ENCODE results near the gene LY6G5B. TPM values are rescaled to one million over a fixed set of nuclear protein-coding genes. Genes with fewer than 3 reads are reported as not detected.

Gene LY6G5B
- total RNA-seq, 4 donors from 2014 or later: 7.2 to 25.6 (median 19.7) TPM

- Histone ChIP-seq H3K27me3 (no peaks in the 10 kb centered on the region), H3K36me3 (peaks cover 0 to 10% (median 0%) of the 10 kb centered on the region in 3 donors), H3K27ac (no peak overlapping the region), H3K4me3 (no peak overlapping the region), H3K4me1 (peaks cover 0 to 5% (median 0%) of the 10 kb centered on the region in 4 donors), H3K9me3 (no peaks in the 10 kb centered on the region)
- no peak for TF ChIP-seq POLR2A (IDR thresholded peaks at IDR 0.05)
- TF ChIP-seq CTCF (IDR thresholded peaks at IDR 0.05): no peak
- no peak for DNase-seq
Observed at GRCh38 chr6:31722173-31722572, 52.4 kb downstream of the LY6G5B start.

Small RNA genes lying within 50 kb of the gene (small RNA-seq; reads per million reads assigned to genes)
- gene LY6G6D (0 reads per million in 2 donors), gene MIR4646 (0 to 0.47 reads per million in 2 donors), gene MIR6832 (0 reads per million in 2 donors), gene RF00019 (0 reads per million in 2 donors), gene SNORA38 (9.9 to 24.7 reads per million in 2 donors)

Other genes starting within 250 kb of the LY6G5B start
- gene MICB, start 171.8 kb upstream of the LY6G5B start, total RNA-seq: 1 to 10 TPM; 4.7 to 9.9 (median 8.0) TPM
- not detected for gene MCCD1, start 141.0 kb upstream of the LY6G5B start, total RNA-seq
- gene DDX39B, start 128.0 kb upstream of the LY6G5B start, total RNA-seq: 1,000 to 10,000 TPM in 1 of 4 donors, 100 to 1,000 TPM in 3; 161 to 1,087 (median 280) TPM
- not detected for gene ATP6V1G2, start 123.4 kb upstream of the LY6G5B start, total RNA-seq
- gene NFKBIL1, start 122.4 kb upstream of the LY6G5B start, total RNA-seq: 10 to 100 TPM; 20.0 to 34.5 (median 30.1) TPM
- not detected for gene LTA, start 97.7 kb upstream of the LY6G5B start, total RNA-seq
- gene TNF, start 94.4 kb upstream of the LY6G5B start, total RNA-seq: 1 to 10 TPM in 1 of 4 donors, under 1 TPM in 1, not detected in 2; 0.67 to 3.4 TPM
- gene LTB, start 87.6 kb upstream of the LY6G5B start, total RNA-seq: 10 to 100 TPM in 1 of 4 donors, not detected in 3; 14.9 TPM
- 10 to 100 TPM in 1 of 4 donors, 1 to 10 TPM in 1, not detected in 2; 2.5 to 11.6 TPM for gene LST1, start 83.7 kb upstream of the LY6G5B start, total RNA-seq
- not detected for gene NCR3, start 77.0 kb upstream of the LY6G5B start, total RNA-seq
- 100 to 1,000 TPM in 1 of 4 donors, 10 to 100 TPM in 1, 1 to 10 TPM in 2; 6.1 to 112 (median 11.2) TPM for gene AIF1, start 54.7 kb upstream of the LY6G5B start, total RNA-seq
- 100 to 1,000 TPM in 3 of 4 donors, 10 to 100 TPM in 1; 67.1 to 133 (median 126) TPM for gene PRRC2A, start 49.3 kb upstream of the LY6G5B start, total RNA-seq
- gene BAG6, start 17.3 kb upstream of the LY6G5B start, total RNA-seq: 100 to 1,000 TPM; 242 to 421 (median 323) TPM
- 10 to 100 TPM in 3 of 4 donors, not detected in 1; 10.0 to 34.9 (median 10.9) TPM for gene APOM, start 14.1 kb upstream of the LY6G5B start, total RNA-seq
- 10 to 100 TPM; 26.4 to 46.7 (median 37.2) TPM for gene C6orf47, start 9.2 kb upstream of the LY6G5B start, total RNA-seq
- 10 to 100 TPM; 29.4 to 63.5 (median 41.9) TPM for gene GPANK1, start 5.0 kb upstream of the LY6G5B start, total RNA-seq
- gene CSNK2B, start 3.9 kb upstream of the LY6G5B start, total RNA-seq: 100 to 1,000 TPM; 209 to 243 (median 227) TPM
- not detected for gene LY6G5C, start 11.1 kb downstream of the LY6G5B start, total RNA-seq
- 10 to 100 TPM; 44.1 to 92.6 (median 63.1) TPM for gene ABHD16A, start 33.3 kb downstream of the LY6G5B start, total RNA-seq
- gene LY6G6F, start 36.9 kb downstream of the LY6G5B start, total RNA-seq: not detected
- not detected for gene LY6G6D, start 45.4 kb downstream of the LY6G5B start, total RNA-seq
- not detected for gene LY6G6C, start 51.8 kb downstream of the LY6G5B start, total RNA-seq
- gene MPIG6B, start 53.4 kb downstream of the LY6G5B start, total RNA-seq: not detected
- gene DDAH2, start 59.3 kb downstream of the LY6G5B start, total RNA-seq: 100 to 1,000 TPM in 1 of 4 donors, 10 to 100 TPM in 3; 25.6 to 136 (median 53.3) TPM
- 100 to 1,000 TPM; 207 to 307 (median 270) TPM for gene CLIC1, start 66.6 kb downstream of the LY6G5B start, total RNA-seq
- 10 to 100 TPM; 21.4 to 72.6 (median 46.1) TPM for gene MSH5, start 70.0 kb downstream of the LY6G5B start, total RNA-seq
- gene SAPCD1, start 92.7 kb downstream of the LY6G5B start, total RNA-seq: 10 to 100 TPM in 1 of 4 donors, 1 to 10 TPM in 3; 6.6 to 10.3 (median 9.5) TPM
- gene VWA7, start 107.4 kb downstream of the LY6G5B start, total RNA-seq: 10 to 100 TPM in 3 of 4 donors, not detected in 1; 16.8 to 26.0 (median 19.7) TPM
- 10 to 100 TPM; 33.9 to 53.6 (median 44.7) TPM for gene VARS1, start 125.8 kb downstream of the LY6G5B start, total RNA-seq
- 10 to 100 TPM; 11.8 to 42.9 (median 19.1) TPM for gene LSM2, start 137.0 kb downstream of the LY6G5B start, total RNA-seq
- gene HSPA1L, start 145.3 kb downstream of the LY6G5B start, total RNA-seq: 1 to 10 TPM in 2 of 4 donors, under 1 TPM in 1, not detected in 1; 0.88 to 1.7 (median 1.5) TPM
- gene HSPA1A, start 145.6 kb downstream of the LY6G5B start, total RNA-seq: 100 to 1,000 TPM in 1 of 4 donors, 10 to 100 TPM in 3; 38.1 to 123 (median 67.0) TPM
- 100 to 1,000 TPM in 3 of 4 donors, 10 to 100 TPM in 1; 85.7 to 199 (median 146) TPM for gene HSPA1B, start 157.8 kb downstream of the LY6G5B start, total RNA-seq
- gene NEU1, start 192.8 kb downstream of the LY6G5B start, total RNA-seq: 100 to 1,000 TPM in 1 of 4 donors, 10 to 100 TPM in 3; 11.6 to 100 (median 81.8) TPM
- gene SLC44A4, start 209.0 kb downstream of the LY6G5B start, total RNA-seq: 100 to 1,000 TPM in 3 of 4 donors, 10 to 100 TPM in 1; 64.4 to 508 (median 436) TPM
- 10 to 100 TPM; 25.0 to 75.1 (median 50.6) TPM for gene EHMT2, start 227.7 kb downstream of the LY6G5B start, total RNA-seq
- gene ZBTB12, start 232.1 kb downstream of the LY6G5B start, total RNA-seq: 1 to 10 TPM in 3 of 4 donors, not detected in 1; 1.0 to 5.0 (median 1.9) TPM